Measurements from ENCODE around the gene GRIK4. TPM values are rescaled to one million over a fixed set of nuclear protein-coding genes. Genes with fewer than 3 reads are reported as not detected.

The GRIK4 gene
- total RNA-seq, 2 experiments from 2014 or later: not detected

- POLR2A ChIA-PET: no interaction called here
- no peak overlapping the region for H3K4me3 ChIP-seq (ENCODE audit: low read length)
- ATAC-seq (ENCODE audit: poor library complexity) (no peak), DNase-seq (no peak)
- CTCF ChIA-PET: no interaction called here
- TF ChIP-seq CTCF (IDR thresholded peaks at IDR 0.05): no peak
- Mint-ChIP-seq H3K36me3 (ENCODE audit: low read depth) (no peaks in the 10 kb centered on the region), H3K27me3 (peaks cover 17% of the 10 kb centered on the region), H3K4me1 (ENCODE audit: low read depth) (no peaks in the 10 kb centered on the region), H3K27ac (no peak overlapping the region), H3K9me3 (no peaks in the 10 kb centered on the region), H3K4me3 (no peak overlapping the region)
- no peaks in the 10 kb centered on the region for H3K9me3 ChIP-seq (ENCODE audit: control insufficient read depth in 1 of 2, insufficient read depth in 1 of 2, low read length in 2 of 2)
- H3K27ac ChIP-seq (ENCODE audit: low read depth in 1 of 2, low read length in 2 of 2): no peak overlapping the region
- H3K36me3 ChIP-seq (ENCODE audit: insufficient read depth, low read length): no peaks in the 10 kb centered on the region
- H3K27me3 ChIP-seq (ENCODE audit: control insufficient read depth in 1 of 2, insufficient read depth in 2 of 2, low read length in 2 of 2): no peaks in the 10 kb centered on the region
- H3K4me1 ChIP-seq (ENCODE audit: insufficient read depth, low read length): no peaks in the 10 kb centered on the region
- intact Hi-C loops (cut with DNase I, micrococcal nuclease): no loop called here
These were observed 388.2 kb downstream of the GRIK4 start for GRCh38 chr11:120899720-120900119.

GRCh38 chr11:120900643-120901042 is 389.1 kb downstream of the GRIK4 start:
- Histone ChIP-seq H3K27me3 (ENCODE audit: control insufficient read depth in 1 of 2, insufficient read depth in 2 of 2, low read length in 2 of 2) (no peaks in the 10 kb centered on the region), H3K4me3 (ENCODE audit: low read length) (no peak overlapping the region), H3K27ac (ENCODE audit: low read depth in 1 of 2, low read length in 2 of 2) (no peak overlapping the region), H3K9me3 (ENCODE audit: control insufficient read depth in 1 of 2, insufficient read depth in 1 of 2, low read length in 2 of 2) (no peaks in the 10 kb centered on the region), H3K4me1 (ENCODE audit: insufficient read depth, low read length) (no peaks in the 10 kb centered on the region), H3K36me3 (ENCODE audit: insufficient read depth, low read length) (no peaks in the 10 kb centered on the region)
- DNase-seq (no peak), ATAC-seq (ENCODE audit: poor library complexity) (no peak)
- no peak for TF ChIP-seq CTCF (IDR thresholded peaks at IDR 0.05)
- ChIA-PET POLR2A (no interaction called here), CTCF (no interaction called here)
- no peaks in the 10 kb centered on the region for H3K36me3 Mint-ChIP-seq (ENCODE audit: low read depth)
- no peaks in the 10 kb centered on the region for H3K9me3 Mint-ChIP-seq
- intact Hi-C loops (cut with DNase I, micrococcal nuclease): no loop called here
- no peak overlapping the region for H3K4me3 Mint-ChIP-seq
- no peak overlapping the region for H3K27ac Mint-ChIP-seq
- H3K4me1 Mint-ChIP-seq (ENCODE audit: low read depth): no peaks in the 10 kb centered on the region
- peaks cover 15% of the 10 kb centered on the region for H3K27me3 Mint-ChIP-seq

- CTCF ChIA-PET: no interaction called here
- intact Hi-C loops (cut with DNase I, micrococcal nuclease): no loop called here
- H3K4me1 Mint-ChIP-seq (ENCODE audit: low read depth): no peaks in the 10 kb centered on the region
These were observed 392.1 kb downstream of the GRIK4 start for GRCh38 chr11:120903686-120904085.

More at GRCh38 chr11:120903686-120904085, 392.1 kb downstream of the GRIK4 start:
- POLR2A ChIA-PET: no interaction called here
- Mint-ChIP-seq H3K36me3 (ENCODE audit: low read depth) (no peaks in the 10 kb centered on the region), H3K27me3 (peaks cover 7% of the 10 kb centered on the region), H3K9me3 (no peaks in the 10 kb centered on the region), H3K4me3 (no peak overlapping the region), H3K27ac (no peak overlapping the region)
- Histone ChIP-seq H3K36me3 (ENCODE audit: insufficient read depth, low read length) (no peaks in the 10 kb centered on the region), H3K27ac (ENCODE audit: low read depth in 1 of 2, low read length in 2 of 2) (no peak overlapping the region), H3K27me3 (ENCODE audit: control insufficient read depth in 1 of 2, insufficient read depth in 2 of 2, low read length in 2 of 2) (no peaks in the 10 kb centered on the region), H3K9me3 (ENCODE audit: control insufficient read depth in 1 of 2, insufficient read depth in 1 of 2, low read length in 2 of 2) (no peaks in the 10 kb centered on the region), H3K4me1 (ENCODE audit: insufficient read depth, low read length) (no peaks in the 10 kb centered on the region), H3K4me3 (ENCODE audit: low read length) (no peak overlapping the region)
- no peak for DNase-seq
- no peak for TF ChIP-seq CTCF (IDR thresholded peaks at IDR 0.05)
- ATAC-seq (ENCODE audit: poor library complexity): no peak

Data from CD4-positive, alpha-beta T cell (primary cell).